Measurements from ENCODE around the gene PPP3R1.
A peak's percentile ranks its signal among the peaks of the same experiment; 100 is the strongest.

PPP3R1 gene

DNA sequence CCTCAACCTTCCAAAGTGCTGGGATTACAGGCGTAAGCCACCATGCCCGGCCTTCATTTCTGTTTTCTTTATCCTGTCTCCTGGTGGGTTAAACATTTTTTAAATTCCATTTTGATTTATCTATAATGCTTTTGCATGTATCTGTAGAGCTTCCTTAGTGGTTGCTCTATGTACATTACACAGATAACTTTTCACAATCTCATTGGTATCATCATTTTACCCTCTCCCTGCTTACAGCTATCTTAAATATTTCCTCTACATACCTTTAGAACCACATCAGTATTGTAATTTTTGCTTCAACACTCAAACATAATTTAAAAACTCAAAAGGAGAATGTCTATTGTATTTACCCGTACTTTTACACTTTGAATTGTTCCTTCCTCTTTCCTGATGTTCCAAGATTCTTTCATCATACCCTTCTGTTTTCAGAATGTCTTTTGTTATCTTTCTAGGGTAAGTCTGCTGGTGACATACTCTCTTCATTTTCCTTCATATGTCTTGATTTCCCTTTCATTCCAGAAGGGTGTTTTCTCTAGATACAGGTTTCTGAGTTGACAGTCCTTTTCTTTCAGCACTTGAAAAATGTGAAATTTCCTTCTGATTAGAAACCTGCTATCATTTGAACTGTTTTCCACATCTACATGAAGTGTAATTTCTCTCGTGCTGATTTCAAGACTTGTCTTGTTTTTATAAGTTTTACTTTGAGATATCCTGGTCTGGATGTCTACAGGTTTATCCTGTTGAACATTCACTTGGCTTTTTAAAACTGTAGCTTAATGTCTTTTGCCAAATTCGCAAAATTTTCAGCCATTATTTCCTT, 21.9 kb downstream of the PPP3R1 start:
- no peak for DNase-seq (ENCODE audit: low read depth)

DNA sequence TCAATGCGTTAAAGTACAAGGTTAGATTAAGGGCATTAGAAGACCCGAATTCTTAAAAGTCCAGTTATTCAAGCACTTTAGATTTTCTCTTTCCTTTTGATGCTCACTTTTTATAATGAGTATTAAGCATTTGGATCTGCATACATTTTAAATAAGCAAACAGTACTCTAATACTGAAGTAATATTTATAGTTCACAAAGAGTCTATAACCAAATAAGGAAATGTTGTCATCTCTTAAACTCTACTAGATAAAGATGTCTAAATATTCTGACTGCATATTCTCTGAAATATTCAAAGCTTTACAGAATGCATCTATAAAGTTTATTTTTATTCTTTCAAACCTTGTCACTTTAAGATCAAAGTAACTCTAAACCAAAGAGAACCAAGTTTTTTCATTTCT, 25.5 kb downstream of the PPP3R1 start:
- DNase-seq (ENCODE audit: low read depth) = no peak

DNA sequence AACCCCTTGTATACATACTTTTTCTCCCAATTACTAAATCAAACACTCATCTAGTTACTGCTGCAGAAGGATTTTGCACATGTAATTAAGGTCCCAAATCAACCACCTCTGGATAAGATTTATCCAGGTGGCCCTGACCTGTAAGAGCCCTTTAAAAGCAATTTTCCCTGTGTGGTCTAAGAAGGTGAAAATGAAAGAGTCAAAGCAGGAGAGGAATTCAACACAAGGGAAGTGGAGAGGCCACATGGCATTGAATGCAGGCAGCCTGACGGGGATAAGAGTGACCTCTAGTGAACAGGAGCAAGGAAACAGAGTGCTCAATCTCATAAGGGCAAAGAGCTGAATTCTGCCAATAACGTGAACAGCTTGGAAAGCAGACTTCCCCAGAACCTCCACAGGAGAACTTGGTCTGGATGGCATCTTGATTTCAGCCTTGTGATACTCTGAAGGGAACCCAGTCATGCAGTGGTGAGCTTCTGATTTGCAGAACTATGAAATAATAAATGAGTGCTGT, 27.2 kb downstream of the PPP3R1 start:
- DNase-seq (ENCODE audit: low read depth) = no peak

DNA sequence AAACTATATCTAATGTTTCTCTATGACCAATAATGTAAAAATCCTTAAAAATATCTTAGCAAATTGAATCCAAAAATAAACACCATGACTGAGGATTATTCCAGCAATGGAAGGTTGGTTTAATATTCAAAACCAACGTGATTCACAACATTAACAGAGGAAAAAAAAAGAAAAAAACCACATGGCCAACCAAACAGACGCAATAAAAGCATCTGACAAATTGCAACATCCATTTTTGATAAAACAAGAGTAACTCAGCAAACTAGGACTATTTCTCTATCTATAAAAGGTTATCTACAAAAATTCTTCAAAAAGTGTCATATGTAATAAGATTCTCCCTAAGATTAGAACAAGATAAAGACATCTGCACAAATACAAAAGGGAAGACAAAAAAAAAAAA, 28.9 kb downstream of the PPP3R1 start:
- DNase-seq (ENCODE audit: low read depth) = no peak

DNA sequence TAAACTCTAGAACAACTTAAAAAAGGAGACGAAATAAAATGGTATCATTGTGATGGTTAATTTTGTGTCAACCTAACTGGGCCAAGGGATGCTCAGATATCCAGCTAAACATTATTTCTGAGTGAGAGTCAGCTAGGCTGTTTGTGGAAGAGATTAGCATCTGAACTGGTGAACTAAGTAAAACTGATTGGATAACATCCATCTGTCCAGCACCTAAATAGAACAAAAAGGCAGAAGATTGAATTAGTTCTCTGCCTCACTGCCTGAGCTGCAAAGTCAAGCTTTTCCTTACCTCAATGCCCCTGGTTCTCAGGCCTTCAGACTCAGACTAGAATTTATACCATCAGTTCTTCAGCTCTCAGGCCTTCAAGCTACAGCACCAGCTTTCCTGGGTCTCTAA, 30.0 kb downstream of the PPP3R1 start:
- no peak for DNase-seq (ENCODE audit: low read depth)

DNA sequence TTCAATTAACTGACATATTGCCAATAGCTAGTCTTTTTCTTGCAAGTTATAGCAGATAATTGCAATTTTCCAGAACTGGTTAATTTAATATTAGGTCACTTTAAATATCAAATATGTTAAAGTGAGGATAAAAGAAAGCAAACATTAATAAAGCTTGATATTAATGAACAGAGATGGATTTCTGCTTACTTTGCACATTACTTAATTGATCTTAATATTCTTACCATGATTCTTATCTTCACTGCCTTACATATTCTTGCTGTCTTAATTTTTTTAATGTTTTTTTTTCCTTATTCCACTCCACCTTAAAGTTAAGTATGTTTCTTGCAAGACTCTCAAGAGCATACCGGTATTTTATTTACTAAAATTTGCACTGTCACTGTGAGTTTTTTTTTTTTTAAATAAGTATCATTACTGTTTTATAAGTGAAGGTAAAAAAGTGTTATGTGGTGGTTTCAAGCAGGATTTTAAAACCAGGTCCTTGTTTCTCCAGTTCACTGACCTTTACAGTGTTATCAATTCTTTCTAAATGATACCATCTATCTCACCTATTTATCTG, 33.9 kb downstream of the PPP3R1 start:
- DNase-seq (ENCODE audit: low read depth) = no peak

DNA sequence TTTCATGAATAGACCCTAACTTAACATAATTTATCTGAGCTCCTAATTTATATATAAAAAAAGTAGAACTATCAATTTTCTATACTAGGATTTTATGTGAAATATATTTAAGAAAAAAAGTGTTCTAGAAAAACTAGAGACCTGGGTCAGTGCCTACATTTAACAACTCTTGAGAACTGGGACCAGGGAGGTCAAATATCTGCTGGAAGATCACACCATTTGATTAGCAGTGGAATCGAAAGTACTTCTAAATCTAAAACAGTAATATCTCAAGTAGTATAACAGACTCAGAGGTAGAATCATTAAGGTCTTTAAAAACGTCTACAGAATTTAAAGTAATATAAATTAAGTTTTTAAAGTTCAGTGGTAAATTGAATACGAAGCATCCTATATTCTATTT, 34.6 kb downstream of the PPP3R1 start:
- DNase-seq (ENCODE audit: low read depth) = no peak

DNA sequence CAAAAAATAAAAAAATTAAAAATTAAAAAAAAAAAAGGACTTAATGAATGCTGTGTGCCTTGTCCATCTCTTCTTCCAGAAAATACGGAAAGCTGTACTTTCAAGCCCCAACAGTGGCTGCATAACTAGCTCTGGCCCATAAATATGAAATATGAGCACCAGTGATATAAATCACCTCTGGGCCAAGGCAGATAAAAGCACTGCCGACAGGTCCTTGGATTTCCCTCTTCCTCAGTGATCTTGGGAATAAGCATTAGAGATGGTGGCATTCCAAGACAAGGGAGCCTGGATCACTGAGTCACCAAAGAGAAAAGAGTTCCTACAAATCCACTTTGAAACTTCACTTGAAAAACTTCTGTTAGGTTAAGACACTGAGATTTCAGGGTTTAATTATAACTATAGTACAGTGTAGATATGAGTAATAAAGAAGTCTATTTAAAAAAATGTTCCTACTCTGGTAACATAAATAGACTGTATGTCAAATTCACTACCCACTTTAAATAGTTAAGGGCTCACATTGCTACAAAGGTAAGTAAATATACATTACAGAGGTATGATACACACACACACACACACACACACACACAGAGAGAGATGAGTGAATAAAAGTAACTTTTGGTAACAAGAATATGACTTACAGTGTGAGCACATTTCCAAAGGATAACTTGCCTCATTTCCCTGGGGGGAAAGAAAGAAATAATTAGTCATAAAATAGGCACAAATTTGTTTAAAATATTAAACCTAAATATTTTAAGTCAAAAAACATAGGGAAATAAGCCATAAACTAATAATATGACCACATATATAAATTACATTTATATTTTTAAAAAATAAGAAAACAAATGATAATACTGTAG, 35.6 kb downstream of the PPP3R1 start:
- DNase-seq (ENCODE audit: low read depth) = no peak

DNA sequence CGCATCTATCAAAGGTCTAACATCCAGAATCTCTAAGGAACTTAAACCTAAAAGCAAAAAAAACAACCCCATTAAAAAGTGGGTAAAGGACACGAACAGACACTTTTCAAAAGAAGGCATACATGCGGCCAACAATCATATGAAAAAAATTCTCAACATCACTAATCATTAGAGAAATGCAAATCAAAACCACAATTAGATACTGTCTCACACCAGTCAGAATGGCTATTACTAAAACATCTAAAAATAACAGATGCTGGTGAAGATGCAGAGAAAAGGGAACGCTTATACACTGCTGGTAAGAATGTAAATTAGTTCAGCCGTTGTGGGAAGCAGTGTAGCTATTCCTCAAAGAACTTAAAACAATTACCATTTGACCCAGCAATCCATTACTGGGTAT, 38.0 kb downstream of the PPP3R1 start:
- DNase-seq (ENCODE audit: low read depth) = no peak

DNA sequence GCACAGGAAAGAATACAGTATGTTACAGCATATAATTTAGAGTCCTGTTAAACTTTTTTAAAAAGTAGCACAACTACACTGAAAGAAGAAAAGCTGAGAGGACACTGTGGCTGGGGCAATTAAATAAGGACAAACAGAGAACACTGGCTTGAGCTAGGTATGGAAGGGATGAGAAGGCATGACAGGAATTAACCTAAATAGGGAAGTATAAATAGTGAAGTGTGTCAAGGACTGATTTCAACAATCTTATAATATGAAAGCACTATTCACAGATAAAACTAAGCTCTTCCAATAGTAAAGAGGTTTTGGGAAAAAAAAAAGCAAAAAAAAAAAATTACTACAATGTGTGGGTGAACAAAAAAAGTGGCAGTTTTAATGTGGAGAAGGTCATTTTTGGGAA, 45.5 kb downstream of the PPP3R1 start:
- DNase-seq (ENCODE audit: low read depth) = no peak

DNA sequence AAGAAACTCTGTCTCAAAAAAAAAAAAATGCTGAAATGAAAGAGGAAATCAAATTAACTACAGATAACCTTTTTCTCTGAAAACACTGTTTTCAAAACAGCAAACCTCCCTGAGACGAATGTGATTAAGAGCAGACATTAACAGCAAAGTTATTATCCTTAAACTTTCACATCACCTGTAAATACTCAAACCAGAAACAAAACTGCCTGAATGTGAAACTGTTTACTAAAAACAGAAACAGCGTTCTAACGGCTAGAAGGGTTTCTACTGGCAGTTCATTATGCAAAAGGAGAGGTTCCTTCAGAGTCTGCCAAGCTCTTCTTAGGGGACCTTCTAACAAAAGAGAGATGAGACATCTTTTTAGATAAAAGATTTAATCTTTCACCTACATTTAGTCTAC, 48.7 kb downstream of the PPP3R1 start:
- no peak for DNase-seq (ENCODE audit: low read depth)

DNA sequence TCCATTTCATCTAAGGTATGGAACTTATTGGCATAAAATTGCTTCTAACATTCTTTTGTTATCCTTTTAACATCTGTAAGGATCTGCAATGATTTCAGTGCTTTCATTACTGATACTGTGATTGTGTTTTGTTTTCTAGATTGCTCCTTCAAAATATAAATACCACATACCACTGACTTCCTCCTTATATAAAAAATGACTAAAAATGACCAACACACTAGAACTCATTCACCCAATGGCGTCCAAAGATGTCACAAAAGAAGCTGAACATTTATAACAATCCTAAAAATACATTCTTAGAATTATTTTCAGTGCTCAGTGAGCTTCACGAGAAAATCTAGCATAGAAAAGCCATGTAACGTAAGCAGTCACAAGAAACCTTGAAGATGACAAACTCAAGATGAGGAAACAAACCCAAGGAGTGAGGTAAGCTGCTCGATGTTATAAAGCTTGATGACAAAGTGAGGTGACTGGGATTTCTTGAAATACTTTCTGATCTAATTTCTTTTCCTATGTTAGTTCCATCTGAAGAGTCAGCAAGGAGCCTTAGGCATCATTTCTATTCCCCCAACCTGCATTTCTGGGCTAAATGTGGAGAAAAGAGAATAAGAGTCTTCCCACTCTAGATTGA, 52.1 kb downstream of the PPP3R1 start:
- DNase-seq (ENCODE audit: low read depth) = no peak

DNA sequence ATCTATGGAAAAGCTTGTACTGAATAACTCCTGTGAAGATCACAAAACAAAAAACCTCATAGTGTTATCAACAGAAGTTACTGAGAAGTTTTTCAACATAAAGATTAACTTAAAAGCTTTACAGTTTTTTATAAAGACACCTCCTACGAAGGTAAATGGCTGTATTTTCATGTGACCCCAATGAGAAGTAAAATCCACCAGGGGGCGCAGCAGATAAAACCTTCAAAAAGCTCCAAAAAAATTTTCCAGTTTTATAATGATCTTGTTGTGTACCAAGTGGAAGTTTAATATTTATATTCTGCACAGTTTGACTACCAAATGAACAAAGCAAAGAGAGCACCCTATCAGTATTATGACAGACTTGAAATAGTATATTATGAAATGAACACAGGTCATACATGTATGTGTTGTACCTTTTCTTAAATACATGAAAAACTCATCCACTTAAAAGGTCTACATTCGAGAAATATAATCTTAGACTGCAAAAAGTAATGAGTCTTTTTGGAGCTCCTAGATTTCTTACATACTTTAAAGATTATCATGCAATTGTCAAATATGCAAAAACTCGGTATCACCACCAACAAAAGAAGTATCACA, 56.1 kb downstream of the PPP3R1 start:
- no peak for DNase-seq (ENCODE audit: low read depth)

DNA sequence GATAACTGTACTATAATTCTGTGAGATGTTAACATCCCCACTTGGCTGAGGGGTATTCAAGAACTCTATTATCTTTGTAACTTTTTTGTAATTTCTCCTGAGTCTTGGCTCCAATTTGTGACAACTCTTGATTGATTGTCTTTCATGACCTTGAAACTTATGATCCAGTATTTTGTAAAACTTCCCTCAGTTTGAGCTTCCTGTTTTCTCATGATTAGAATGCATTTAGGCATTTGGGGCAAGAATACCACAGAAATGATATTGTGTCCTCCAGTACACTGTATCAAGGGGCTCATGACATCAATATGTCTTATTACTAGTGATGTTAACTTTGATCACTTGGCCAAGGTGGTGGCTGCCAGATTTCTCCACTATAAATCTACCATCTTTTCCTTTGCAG, 57.2 kb downstream of the PPP3R1 start:
- no peak for DNase-seq (ENCODE audit: low read depth)

DNA sequence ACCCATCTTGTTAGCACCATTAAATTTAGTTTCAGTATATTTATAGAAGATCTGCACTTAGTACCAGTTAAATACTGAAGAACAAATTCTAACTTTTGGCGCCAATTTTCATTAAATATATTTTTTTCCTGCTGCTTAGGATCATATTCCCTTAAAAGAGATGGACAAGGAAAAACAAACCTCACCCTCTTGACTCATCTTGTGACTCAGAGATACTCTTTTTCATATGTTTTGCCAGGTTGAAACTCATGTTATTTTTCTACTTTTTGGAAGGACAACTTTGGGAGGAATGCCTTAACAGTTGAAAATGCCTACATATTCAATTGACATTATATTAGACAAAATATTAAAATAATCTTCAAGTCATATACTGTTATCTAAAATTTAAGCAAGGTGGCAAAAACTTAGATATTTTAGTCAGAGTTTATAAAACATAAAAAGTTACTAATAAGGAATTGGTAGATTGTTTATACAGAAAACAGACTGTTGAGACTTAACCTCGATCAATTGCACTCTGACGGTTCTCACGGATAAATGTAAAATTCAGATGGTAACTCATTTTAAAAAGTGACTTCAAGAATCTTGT, 58.5 kb downstream of the PPP3R1 start:
- DNase-seq (ENCODE audit: low read depth) = no peak

DNA sequence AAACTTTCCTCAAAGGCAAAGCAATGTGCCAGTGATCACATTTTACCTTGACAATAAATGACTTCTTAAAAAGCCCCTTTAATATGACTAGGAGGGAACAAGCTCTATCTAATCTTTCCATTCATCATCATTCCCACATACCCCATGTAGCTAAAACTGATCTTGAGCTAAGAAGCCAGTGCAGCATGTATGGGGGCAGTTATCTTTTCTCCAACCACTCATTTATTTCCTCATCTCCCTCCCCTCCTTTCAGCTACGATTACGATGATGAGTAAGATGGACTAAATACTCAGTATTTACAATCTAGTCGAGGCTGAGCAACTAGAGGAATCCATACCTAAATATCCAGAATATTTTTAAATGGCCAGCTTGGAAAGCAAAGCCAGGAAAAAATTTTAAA, 59.2 kb downstream of the PPP3R1 start:
- DNase-seq (ENCODE audit: low read depth) = no peak

DNA sequence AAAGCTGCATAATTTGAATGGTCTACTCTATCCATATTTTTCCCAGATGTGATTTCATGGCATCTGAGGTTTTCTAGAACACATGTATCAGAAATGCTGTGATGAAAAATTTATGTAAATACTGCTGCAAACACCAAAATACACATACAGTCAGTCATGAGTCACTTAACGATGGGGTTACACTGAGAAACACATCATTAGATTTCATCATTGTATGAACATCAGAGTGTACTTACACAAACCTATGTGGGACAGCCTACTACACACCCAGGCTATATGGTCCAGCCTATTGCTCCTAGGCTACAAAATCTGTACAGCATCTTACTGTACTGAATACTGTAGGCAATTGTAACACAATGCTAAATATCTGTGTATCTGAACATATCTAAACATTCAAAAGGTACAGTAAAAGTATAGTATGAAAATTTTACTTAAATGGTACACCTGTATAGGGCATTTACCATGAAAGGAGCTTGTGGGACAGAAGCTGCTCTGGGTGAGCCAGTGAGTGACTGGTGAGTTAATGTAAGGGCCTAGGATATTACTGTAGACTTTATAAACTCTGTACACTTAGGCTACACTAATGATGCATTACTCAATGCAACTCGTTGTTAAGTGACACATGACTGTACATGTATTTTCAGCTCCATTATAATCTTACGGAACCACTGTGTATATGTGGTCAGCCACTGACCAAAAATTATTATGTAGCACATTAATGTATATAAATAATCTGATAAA, 61.2 kb downstream of the PPP3R1 start:
- peak; percentile 49 for DNase-seq (ENCODE audit: low read depth)

DNA sequence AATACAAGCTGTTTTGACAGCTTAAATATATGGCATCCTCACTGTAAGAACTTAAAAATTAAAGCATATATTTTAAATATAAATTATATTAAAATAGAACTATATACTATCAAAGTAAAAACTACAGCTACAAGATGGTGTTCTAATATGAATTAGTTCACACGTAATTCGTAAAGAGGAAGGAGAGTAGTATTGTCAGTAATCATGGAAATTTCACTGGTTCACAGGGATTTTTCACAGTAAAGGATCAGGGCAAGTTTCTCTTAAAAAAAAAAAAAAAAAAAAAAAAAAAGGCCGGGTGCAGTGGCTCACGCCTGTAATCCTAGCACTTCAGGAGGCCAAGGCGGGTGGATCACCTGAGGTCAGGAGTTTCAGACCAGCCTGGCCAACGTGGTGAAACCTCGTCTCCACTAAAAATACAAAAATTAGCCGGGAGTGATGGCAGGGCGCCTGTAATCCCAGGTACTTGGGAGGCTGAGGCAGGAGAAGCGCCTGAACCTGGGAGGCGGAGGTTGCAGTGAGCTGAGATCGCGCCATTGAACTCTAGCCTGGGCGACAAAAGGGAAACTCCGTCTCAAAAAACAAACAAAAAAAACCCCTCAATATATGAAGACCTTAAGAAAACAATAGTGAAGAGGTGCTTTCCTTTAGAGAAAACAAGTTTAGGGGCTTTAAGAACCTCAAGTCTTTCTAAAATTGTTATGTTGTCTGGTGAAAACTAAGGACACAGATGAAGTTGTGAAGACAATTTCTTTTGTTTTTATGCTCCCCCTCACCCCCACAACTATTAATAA, 62.1 kb downstream of the PPP3R1 start:
- no peak for DNase-seq (ENCODE audit: low read depth)

DNA sequence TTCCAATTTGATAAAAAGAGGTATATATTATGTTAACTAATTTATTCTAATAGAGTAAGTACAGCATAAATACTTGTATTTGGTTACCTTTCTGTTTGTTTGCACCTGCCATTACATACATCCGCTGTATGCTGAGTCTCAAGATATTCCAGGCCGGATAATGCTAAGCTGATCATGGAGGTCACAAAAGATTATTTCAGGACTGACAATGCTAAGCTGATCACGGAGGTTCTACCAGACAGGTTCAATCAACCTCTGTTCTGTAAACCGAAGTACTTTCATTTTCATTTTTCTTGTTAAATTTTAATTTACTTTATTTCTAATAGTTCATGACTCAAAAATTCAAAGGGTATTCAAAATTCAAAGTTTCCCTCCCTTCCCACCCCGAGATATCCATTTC, 63.5 kb downstream of the PPP3R1 start:
- no peak for DNase-seq (ENCODE audit: low read depth)

DNA sequence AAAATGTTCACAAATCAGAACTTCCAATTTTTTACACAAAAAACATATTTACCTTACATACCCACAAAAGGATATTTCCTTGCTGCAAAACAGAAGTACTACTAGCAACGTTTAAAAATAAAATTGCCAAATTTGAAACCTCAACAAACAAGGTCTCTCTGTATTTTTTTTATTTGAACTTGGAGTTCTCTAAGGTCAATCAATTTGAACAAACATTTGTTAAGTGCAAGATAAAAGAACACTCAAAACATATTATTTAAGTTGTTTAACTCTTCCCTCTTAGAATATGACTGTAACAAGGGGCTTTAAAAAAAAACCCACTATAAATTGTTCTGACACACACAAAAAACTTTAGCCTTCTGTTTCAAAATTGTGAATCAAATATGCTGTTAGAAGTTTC, 65.0 kb downstream of the PPP3R1 start:
- DNase-seq (ENCODE audit: low read depth) = no peak
